Kidney glomerular epithelial cell (primary cell): Measurements from ENCODE around the gene MAGEA6.
"Not testable (repeated sequence)": the region's sequence is repeated elsewhere in the genome, so short reads cannot be mapped to it uniquely, and the experiment has no call there.

Experiments used
- DNase-seq: peaks from one replicate; lab custom pipeline; 2025; lab: John Stamatoyannopoulos, UW

Gene MAGEA6, protein sequence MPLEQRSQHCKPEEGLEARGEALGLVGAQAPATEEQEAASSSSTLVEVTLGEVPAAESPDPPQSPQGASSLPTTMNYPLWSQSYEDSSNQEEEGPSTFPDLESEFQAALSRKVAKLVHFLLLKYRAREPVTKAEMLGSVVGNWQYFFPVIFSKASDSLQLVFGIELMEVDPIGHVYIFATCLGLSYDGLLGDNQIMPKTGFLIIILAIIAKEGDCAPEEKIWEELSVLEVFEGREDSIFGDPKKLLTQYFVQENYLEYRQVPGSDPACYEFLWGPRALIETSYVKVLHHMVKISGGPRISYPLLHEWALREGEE

DNA sequence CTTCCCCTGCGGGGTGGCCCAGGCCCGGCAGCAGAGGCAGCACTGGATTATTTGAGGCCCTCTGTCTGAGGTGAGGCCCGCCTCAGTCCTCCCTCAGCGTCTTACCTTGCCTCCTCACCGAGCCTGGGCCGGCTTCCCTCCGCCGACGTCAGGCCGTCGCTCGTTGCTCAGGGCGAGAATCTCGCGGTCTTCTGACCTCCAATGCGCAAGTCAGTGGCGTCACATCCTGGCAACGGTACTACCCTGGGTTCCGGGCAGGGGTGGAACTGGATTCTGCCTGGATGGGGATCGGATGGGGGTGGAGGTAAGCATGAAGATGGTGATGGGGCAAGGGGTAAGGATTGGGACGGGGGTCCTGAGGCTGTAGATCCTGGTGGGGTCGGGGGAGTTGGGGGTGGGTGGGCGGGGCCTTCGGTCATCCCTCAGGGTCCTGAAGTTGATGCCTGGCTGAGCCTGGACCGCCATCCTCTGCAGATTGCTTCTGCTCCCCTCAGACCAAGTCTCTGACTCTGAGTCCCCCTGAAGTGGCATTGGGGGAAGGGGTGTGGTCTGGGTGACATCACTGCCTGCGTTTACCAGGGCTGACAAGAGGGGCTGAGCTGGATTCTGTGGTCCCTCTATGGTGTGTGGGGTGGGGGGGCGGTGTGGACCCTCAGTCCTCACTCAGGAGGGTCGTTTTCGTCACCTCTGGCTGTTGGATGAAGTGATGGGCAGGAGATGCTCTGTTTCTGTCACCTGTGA, at the start of gene MAGEA6:
TSS of gene MAGEA6 (minus strand) at position 141 of the 741 bp plus-strand sequence. CDS start 2,039 bp downstream, outside the sequence.
- not testable (repeated sequence) for DNase-seq

DNA sequence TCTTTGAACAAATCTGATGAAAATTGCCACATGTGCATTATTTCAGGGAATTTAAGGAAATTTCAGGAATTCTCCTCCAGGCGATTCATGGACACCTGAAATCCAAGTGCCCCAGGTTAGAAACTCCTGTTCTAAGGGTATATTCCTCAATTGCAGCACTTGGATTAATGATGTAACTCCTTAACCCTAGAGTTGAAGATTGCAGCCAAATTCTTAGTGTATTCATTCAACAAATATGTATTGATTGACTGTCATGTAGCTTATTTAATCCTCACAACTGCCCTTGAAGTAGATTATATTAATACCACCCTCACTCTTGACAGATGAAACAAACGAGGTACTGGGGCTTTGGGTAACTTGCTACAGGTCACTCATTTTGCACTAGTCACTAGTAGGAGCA, 49.8 kb upstream of the MAGEA6 start:
- DNase-seq: no peak

DNA sequence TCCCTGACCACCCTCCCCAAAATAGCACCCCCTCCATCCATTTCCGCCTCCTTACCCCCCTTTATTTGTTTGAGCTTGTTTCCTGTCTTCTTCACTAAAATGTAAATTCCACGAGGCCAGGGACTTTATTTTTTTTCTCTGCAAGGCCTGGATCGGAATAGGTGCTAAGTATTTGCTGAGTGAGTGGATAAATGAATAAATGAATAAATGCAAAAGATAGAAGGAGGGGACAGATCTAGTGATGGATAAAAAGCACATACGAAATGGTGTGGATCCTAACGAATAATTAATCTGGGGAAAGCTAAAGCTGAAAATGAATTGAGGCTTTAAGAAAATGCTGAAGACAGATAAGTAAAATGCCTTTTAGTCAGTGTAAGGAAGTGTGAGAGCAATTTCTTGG, 48.9 kb upstream of the MAGEA6 start:
- DNase-seq: no peak

DNA sequence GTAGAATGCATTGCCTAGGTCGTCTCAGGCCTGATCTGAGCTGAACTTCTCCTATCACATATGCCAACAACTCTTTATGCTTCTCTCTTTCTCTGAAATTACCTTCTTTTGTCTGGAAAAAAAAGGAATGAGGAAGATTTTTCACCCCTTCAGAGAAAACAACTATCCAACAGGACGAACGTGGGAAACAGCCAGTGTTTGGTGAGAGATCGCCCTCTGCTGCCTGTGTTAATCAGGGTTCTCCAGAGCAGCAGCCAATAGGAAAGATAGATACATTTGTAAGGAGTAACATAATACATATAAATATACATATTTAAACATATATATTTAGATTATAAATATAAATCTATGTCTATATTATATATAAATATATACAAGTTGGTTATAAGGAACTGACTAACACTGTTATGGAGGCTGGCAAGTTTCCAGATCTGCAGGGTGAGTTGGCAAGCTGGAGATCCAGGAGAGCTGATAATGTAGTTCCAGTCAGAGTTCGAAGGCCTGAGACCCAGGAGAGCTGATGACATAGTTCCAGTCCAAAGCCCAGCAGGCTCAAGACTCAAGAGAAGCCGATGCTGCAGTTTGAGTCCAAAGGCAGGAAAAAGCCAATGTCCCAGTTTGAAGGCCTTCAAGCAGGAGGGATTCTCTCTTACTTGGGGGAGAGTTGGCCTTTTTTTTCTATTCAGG, 47.7 kb upstream of the MAGEA6 start:
- DNase-seq: peak; percentile 1

DNA sequence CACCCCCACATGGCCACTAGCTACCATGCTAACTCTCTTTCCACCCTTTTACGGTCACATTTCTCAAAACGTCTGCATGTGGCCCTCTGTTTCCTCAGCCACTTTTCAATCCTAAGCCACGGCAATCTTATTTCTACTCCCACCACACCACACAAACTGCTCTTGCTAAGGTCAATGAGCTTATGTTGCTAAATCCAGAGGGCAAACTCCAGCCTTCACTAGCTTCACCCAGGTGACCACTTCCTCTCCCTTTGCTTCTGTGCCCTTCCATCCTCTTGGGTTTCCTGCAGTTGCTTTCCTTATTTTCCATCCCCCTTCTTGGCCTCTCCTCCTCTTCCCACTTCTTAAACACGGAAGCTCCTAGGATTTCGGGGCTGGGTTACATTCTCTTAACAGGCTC, 44.6 kb upstream of the MAGEA6 start:
- DNase-seq: no peak

DNA sequence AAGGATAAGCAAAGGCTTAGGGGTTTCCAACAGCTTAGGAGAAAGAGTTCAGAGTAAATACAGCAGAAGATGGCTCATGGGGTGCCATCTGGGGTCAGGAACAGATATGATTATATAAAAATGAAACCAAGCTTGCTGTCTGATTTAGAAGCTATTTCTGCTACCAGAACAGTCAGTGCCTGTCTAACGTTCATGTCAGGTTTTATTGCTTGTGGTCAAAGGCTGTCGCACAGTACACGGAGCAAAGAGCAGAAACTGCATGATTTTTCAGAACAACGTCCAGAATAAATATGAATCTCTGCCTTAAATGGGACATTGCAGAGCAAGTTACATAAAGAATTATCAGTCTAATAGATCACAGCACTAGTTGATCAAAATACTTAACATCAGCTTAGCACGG, 43.7 kb upstream of the MAGEA6 start:
- DNase-seq: no peak

DNA sequence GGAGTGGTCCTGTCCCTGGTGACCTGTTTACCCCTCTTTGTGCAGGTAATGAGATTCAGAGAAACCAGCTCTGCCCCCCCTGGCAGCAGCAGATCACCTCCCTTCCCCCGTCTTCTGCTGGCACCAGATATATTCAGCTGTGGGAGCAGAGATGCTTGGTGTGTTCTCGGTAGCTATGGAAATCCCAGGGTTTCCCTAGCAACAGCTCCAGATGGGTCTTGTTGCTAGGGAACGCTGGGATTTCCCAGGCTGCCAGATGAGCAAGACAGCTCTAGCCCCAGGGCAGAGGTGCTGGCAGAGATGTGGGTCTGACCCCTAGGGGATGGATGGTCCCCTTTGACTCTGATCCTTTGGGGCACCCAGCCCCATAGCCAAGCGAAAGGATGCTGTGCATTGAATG, 40.9 kb upstream of the MAGEA6 start:
- no peak for DNase-seq

DNA sequence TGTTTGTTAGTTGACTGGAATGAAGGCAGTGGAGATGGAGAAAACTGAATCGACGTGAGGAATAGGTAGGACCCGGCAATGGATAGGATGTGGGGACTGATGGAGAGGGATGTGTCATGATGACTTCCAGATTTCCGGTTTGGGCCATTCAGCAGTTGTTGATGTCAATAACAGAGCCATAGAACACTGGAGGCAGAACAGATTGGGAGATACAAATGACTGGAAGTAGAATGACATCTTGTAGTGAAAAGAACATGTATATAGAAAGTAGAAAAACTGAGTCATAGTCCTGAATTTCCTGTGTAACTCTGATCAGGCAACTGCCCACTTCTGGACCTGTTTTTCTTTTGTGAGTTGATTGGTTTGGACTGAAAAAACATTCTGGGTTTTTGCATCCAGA, 36.5 kb upstream of the MAGEA6 start:
- DNase-seq: no peak

DNA sequence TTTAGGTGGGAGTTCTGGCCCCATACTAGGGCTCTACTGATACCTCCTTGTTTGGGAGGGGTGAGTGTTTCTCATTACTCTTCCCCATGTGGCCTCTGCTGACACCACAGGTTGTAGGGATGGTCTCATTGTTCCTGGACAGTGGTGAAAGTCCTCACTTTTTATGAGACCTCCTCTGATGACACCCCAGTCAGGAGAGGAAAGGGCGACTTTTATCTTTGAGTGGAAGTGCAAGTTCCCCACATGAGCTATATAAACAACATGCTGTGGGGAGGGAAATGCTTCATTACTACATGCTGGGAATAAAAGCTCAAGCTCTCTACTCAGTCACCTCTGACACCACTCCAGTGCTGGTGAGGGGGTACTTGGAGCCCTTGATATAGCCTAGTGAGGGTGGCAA, 29.5 kb upstream of the MAGEA6 start:
- no peak for DNase-seq

DNA sequence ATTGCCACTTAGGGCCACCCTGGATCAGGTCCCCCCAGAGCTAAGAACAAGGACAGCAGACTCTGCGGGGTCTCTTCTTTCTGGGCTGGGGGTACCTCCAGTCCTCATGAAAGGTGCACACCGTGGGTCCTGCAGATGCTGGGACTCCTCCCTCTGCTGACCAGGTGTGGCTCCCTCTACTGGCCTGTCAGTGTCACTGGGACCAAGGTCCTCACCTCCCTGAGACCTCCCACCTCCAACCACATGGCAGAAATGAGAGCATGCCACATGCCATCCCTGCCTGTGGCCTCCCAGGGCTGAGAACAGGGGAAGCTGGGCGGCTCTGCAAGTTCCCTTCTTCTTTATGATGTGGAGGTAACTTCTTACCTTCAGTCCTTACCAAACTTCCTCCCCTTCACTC, 17.6 kb upstream of the MAGEA6 start:
- not testable (repeated sequence) for DNase-seq

DNA sequence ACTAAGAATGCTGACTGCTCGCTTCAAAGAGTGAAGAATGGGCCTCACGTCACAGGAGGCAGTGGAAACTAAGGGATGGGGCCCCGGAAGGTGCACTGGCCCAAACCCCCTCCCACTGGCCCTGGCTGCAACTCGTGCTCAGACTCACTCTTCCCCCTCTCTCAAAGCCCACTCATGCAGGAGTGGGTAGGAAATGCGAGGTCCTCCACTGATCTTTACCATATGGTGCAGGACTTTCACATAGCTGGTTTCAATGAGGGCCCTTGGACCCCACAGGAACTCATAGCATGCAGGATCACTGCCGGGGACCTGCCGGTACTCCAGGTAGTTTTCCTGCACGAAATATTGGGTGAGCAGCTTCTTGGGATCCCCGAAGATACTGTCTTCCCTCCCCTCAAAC, 2.9 kb downstream of the MAGEA6 start:
- DNase-seq: not testable (repeated sequence)

DNA sequence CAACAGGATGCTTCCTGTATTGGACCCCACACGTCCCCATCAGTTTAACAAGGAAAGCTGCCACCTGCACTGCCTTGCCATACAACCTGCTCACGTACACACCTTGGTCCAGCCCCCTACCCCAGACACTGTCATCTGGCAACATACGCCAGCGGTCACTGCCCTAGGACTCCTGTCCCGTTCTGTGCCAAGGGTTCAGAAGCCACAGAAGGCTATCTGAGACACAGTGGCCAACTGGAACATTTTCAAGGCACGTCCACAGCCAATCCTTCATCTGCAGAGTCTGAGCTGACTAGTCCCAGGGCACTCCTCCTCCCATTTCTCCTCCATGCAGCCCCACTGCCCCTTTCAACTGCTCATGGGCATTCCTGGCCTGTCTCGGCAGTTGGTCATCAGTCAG, 7.9 kb downstream of the MAGEA6 start:
- DNase-seq: not testable (repeated sequence)

DNA sequence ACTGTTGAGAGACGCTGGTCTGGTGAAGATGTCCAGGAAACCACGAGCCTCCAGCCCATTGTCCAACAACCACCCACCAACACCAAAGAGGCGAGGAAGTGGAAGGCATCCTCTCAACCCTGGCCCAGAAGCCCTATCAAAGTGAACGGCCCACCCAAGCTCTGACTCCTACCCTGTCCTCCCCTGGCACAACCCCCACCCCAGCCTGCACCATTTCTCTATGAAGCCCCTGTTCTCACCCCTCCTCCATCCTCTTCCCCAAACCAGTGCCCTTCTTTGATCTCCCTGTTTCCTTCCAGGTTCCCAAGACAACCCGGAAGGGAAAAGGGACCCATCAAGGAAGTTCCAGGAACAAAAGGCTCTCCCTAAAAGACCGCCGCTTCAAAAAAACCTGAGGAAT, 9.9 kb downstream of the MAGEA6 start:
- not testable (repeated sequence) for DNase-seq

DNA sequence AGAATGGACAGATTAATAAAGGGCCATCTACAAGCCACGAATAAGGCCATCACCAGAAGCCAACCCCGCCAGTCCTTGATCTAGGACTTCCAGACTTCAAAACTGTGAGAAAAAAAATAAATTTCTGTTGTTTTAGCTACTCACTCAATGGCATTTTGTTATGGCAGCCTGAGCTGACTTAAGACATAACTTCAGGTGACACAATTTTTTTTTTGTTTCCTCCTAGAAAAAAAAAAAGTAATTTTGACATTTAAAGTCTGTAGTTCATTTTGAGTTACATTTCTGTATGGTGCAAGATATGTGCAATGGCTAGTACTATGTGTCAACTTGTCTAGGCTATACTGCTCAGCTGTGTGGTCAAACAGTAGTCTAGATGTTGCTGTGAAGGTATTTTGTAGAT, 10.6 kb downstream of the MAGEA6 start, which contains the start of gene CSAG3:
TSS of gene CSAG3 (plus strand) at position 301 of the 400 bp plus-strand sequence.
- DNase-seq: not testable (repeated sequence)

DNA sequence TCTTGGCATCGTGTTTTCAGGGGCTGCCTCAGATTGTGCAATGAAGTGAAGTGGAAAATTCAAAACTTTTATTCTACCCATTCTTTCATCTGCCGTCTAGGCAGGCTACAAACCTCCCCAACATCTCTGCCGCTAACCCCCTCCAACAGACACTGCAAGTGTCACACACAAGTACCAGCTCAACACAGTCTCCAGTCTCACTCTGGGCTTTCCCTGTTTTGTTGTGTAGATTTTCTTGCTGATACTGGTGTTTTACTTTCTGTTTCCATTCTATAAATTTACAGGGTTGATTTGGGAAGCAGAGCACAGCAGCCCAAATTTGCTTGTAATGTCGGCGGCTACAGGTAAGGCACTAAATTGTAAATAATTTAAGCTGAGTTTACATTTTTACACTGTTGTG, 14.6 kb downstream of the MAGEA6 start:
- not testable (repeated sequence) for DNase-seq

DNA sequence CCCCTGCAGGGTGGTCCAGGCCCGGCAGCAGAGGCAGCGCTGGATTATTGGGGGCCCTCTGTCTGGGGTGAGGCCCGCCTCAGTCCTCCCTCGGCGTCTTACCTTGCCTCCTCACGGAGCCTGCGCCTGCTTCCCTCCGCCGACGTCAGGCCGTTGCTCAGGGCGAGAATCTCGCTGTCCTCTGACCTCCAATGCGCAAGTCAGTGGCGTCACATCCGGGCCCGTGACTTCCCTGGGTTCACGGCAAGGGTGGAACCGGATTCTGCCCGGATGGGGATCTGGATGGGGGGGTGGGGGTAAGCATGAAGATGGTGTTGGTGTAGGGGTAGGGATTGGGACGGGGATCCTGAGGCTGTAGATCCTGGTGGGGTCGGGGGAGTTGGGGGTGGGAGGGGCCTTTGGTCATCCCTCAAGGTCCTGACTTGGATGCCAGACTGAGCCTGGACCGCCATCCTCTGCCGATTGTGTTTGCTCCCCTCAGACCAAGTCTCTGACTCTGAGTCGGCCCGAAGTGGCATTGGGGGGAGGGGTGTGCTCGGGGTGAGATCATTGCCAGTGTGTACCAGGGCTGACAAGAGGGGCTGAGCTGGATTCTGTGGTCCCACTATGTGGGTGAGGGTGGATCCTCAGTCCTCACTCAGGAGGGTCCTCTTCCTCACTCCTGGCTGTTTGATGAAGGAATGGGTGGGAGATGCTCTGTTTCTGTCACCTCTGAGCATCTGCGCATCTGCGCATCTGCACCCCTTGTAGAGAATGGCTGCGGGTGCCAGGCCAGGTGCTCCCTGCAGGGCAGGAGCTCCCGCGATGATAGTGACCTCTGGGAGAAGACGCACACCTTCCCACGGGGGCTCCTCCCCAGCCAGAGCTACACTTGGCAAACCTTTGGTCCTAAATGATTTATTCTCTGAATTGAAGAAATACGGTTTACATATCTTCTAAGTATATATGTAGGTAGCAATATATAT, 15.5 kb downstream of the MAGEA6 start, which contains the start of gene MAGEA2:
TSS of gene MAGEA2 (minus strand) at position 157 of the 965 bp plus-strand sequence. CDS start 2,479 bp downstream, outside the sequence.
- DNase-seq: not testable (repeated sequence)

DNA sequence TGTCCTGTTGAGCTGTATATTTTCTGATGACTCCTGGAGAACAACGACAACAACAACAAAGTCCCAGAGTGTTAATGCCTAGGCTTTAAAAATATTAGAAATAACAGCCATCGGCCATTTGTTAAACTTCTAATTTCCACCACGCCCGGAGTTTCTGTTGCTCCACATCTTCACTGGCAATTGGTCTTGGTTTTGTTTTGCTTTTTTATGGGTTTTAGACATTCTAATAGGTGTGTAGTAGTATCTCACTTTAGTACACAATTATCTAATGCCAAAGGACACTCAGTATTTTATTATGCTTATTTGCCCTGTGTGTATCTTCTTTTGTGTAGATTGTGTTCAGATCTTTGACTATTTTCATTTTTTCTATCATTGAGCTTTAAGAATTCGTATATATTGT, 30.9 kb downstream of the MAGEA6 start:
- no peak for DNase-seq

DNA sequence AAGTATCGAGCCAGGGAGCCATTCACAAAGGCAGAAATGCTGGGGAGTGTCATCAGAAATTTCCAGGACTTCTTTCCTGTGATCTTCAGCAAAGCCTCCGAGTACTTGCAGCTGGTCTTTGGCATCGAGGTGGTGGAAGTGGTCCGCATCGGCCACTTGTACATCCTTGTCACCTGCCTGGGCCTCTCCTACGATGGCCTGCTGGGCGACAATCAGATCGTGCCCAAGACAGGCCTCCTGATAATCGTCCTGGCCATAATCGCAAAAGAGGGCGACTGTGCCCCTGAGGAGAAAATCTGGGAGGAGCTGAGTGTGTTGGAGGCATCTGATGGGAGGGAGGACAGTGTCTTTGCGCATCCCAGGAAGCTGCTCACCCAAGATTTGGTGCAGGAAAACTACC, 33.0 kb downstream of the MAGEA6 start:
- DNase-seq: not testable (repeated sequence)

DNA sequence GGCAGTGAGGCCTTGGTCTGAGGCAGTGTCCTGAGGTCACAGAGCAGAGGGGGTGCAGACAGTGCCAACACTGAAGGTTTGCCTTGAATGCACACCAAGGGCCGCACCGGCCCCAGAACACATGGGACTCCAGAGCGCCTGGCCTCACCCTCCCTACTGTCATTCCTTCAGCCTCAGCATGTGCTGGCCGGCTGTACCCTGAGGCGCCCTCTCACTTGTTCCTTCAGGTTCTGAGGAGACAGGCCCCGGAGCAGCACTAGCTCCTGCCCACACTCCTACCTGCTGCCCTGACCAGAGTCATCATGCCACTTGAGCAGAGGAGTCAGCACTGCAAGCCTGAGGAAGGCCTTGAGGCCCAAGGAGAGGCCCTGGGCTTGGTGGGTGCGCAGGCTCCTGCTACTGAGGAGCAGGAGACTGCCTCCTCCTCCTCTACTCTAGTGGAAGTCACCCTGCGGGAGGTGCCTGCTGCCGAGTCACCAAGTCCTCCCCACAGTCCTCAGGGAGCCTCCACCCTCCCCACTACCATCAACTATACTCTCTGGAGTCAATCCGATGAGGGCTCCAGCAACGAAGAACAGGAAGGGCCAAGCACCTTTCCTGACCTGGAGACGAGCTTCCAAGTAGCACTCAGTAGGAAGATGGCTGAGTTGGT, 33.5 kb downstream of the MAGEA6 start:
- DNase-seq: no peak

DNA sequence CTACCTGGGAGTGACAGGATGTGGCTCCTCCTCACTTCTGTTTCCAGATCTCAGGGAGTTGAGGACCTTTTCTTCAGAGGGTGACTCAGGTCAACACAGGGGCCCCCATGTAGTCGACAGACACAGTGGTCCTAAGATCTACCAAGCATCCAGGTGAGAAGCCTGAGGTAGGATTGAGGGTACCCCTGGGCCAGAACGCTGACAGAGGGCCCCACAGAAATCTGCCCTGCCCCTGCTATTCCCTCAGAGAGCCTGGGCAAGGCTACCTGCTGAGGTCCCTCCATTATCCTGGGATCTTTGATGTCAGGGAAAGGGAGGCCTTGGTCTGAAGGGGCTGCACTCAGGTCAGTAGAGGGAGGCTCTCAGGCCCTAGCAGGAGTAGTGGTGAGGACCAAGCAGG, 34.4 kb downstream of the MAGEA6 start:
- no peak for DNase-seq
